ENCODE data around the gene IGF1.

IGF1 gene

DNA sequence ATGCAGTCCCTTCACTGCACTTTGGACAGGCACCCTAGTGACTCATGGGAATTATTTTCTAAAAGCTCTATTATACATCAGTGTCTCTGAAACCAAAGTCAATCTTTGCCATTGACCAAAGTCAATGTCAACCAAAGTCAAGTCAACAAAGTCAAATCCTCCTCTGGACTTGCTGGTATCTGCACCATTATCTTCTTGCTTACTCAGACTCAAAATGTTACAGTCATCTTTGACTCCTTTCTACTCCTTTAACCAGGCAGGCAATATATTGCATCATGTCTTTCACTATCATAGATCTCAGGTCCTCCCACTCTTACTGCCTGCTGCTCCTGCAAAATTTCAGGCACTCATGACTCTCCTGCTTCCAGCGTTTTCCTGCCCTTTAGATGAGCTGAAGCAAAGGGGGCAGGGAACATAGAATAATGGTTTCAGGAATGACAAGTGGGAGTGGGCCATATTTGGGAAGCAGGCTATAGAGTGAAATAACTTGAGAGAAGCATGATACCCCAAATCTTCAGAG, 39.2 kb downstream of the IGF1 start:
- Histone ChIP-seq H3K27me3 (replicated peaks in 2 of 5; ENCODE audit: control insufficient read depth in 4 of 5, insufficient read depth in 5 of 5, low read length in 4 of 5) (no peaks in the 10 kb centered on the region), H3K36me3 (ENCODE audit: control insufficient read depth in 4 of 4, insufficient read depth in 4 of 4, low read length in 3 of 4) (no peaks in the 10 kb centered on the region), H3K27ac (ENCODE audit: insufficient read depth in 1 of 2, low read depth in 1 of 2, low read length in 2 of 2, poor library complexity in 1 of 2, severe bottlenecking in 2 of 2) (no peak overlapping the region), H3K4me3 (ENCODE audit: control insufficient read depth in 1 of 7, extremely low read depth in 1 of 7, insufficient read depth in 4 of 7, low read depth in 2 of 7, low read length in 6 of 7) (no peak overlapping the region), H3K9me3 (ENCODE audit: control extremely low read depth in 1 of 5, control insufficient read depth in 4 of 5, insufficient read depth in 2 of 5, low read depth in 1 of 5, low read length in 4 of 5) (no peaks in the 10 kb centered on the region), H3K4me1 (ENCODE audit: control extremely low read depth in 1 of 4, control insufficient read depth in 4 of 4, insufficient read depth in 4 of 4, low read length in 3 of 4) (no peaks in the 10 kb centered on the region)
- no CpG with 5 or more reads among the region's 1 CpG for WGBS (ENCODE audit: insufficient coverage)
- ChIA-PET POLR2A (no interaction called here), CTCF (no interaction called here)
- DNase-seq, result no peak

DNA sequence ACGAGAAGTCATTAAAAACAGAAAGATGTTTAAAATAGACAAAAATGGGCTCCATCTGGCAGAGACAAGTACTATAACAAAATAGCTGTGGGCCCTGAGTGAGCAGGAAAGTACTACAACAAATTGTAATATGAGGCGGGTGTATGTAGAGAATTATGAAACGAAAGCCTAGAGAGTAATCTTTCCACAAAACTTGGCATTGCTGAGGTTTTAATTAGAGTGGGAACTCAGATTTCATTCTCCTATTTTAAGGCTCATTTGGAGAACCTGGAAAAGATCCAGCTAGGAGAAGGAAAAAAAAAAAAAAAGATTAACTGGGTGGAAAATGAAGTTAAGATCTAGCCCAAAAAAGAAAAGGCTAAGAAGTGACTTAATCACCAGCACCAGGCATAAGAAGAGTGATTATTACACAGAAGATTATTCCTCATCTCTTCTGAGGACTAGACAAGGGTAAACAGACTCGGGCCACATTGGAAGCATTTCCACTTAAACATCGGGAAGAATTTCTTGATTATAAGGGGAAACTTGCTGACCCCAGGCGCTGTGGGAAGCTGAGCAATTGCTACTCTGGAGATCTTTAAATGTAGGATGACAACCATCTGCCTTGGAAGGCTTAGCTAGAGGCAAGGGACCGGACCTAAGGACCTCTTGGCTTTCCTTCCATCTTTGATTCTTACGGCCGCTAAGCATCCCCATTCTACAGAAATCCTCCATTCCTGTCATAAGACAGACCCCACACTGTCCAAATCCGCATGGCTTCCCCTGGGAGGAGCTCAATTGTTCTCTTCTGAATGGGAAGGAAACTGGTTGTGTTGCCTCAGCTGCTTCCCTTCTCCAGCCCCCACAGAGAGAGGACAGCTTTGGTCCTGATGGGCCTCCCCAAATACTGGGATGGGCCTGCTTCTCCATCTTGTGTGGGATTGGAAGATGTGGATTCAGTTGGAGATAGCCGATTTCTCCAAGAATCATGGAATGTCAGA, 40.6 kb downstream of the IGF1 start:
- 93% methylated on average over 7 of the region's 11 CpGs for WGBS (ENCODE audit: insufficient coverage)
- DNase-seq, result no peak
- no peak overlapping the region for H3K27ac ChIP-seq (ENCODE audit: insufficient read depth in 1 of 2, low read depth in 1 of 2, low read length in 2 of 2, poor library complexity in 1 of 2, severe bottlenecking in 2 of 2)
- POLR2A ChIA-PET, result no interaction called here
- no peaks in the 10 kb centered on the region for H3K4me1 ChIP-seq (ENCODE audit: control extremely low read depth in 1 of 4, control insufficient read depth in 4 of 4, insufficient read depth in 4 of 4, low read length in 3 of 4)
- no peaks in the 10 kb centered on the region for H3K27me3 ChIP-seq (replicated peaks in 2 of 5; ENCODE audit: control insufficient read depth in 4 of 5, insufficient read depth in 5 of 5, low read length in 4 of 5)
- no peaks in the 10 kb centered on the region for H3K36me3 ChIP-seq (ENCODE audit: control insufficient read depth in 4 of 4, insufficient read depth in 4 of 4, low read length in 3 of 4)
- CTCF ChIA-PET, result no interaction called here
- no peaks in the 10 kb centered on the region for H3K9me3 ChIP-seq (ENCODE audit: control extremely low read depth in 1 of 5, control insufficient read depth in 4 of 5, insufficient read depth in 2 of 5, low read depth in 1 of 5, low read length in 4 of 5)
- H3K4me3 ChIP-seq (ENCODE audit: control insufficient read depth in 1 of 7, extremely low read depth in 1 of 7, insufficient read depth in 4 of 7, low read depth in 2 of 7, low read length in 6 of 7), result no peak overlapping the region

DNA sequence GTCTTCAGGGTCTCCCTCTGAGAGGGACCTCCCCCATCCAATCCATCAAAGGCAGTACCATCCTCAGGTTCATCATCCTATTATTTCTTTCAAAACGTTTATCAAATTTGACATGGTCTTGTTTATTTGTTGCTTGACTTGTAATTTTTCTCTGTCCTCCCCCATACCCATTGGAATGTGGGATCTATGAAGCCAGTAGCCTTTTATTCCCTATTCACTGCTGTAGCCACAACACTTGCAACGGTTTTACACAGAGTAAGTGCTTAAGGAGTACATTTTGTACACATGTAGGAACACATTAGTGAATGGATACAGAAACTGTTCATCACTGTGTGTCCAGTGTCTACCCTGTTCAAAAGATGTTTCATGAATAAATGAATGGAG, 41.5 kb downstream of the IGF1 start:
- no CpG with 5 or more reads among the region's 2 CpGs for WGBS (ENCODE audit: insufficient coverage)
- Histone ChIP-seq H3K9me3 (ENCODE audit: control extremely low read depth in 1 of 5, control insufficient read depth in 4 of 5, insufficient read depth in 2 of 5, low read depth in 1 of 5, low read length in 4 of 5) (no peaks in the 10 kb centered on the region), H3K27me3 (replicated peaks in 2 of 5; ENCODE audit: control insufficient read depth in 4 of 5, insufficient read depth in 5 of 5, low read length in 4 of 5) (no peaks in the 10 kb centered on the region), H3K4me1 (ENCODE audit: control extremely low read depth in 1 of 4, control insufficient read depth in 4 of 4, insufficient read depth in 4 of 4, low read length in 3 of 4) (no peaks in the 10 kb centered on the region), H3K27ac (ENCODE audit: insufficient read depth in 1 of 2, low read depth in 1 of 2, low read length in 2 of 2, poor library complexity in 1 of 2, severe bottlenecking in 2 of 2) (no peak overlapping the region), H3K4me3 (ENCODE audit: control insufficient read depth in 1 of 7, extremely low read depth in 1 of 7, insufficient read depth in 4 of 7, low read depth in 2 of 7, low read length in 6 of 7) (no peak overlapping the region), H3K36me3 (ENCODE audit: control insufficient read depth in 4 of 4, insufficient read depth in 4 of 4, low read length in 3 of 4) (no peaks in the 10 kb centered on the region)
- no peak for DNase-seq
- ChIA-PET CTCF (no interaction called here), POLR2A (no interaction called here)

DNA sequence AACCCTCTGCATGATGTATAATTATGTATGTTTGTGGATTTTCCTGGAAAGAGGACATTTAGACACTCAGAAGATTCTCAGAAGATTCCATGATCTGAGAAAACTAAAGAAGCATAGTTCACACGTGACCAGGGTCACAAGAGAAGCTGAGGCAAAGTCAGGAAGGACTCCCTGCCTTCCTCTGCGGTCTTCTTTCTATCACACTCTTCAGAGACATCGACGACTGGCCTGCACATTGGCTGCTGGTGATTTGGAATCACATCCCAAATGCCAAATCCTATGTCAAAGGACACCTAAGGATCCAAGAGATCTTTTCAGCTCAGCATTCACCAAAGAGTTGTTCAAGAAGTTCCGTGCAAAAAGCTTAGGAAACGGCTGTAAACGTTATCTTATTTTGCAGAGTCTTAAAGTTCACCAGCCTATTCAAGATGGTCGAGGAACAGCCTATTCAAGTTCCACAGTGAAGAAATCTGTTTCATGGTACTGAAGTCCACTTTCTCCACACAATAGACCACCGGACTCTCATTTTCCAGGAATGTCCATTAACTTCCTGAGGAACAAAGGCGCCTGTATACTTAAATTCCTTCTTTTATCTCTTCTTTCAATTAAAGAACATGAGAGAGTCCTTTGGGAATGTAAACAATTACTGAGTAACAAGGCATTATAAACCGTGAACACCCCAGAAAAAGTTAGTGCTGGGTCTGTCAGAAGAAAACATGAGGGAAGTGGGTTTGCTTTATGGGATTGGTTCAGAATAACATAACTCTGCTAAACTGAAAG, 42.1 kb downstream of the IGF1 start:
- H3K27ac ChIP-seq (ENCODE audit: insufficient read depth in 1 of 2, low read depth in 1 of 2, low read length in 2 of 2, poor library complexity in 1 of 2, severe bottlenecking in 2 of 2), result no peak overlapping the region
- H3K27me3 ChIP-seq (replicated peaks in 2 of 5; ENCODE audit: control insufficient read depth in 4 of 5, insufficient read depth in 5 of 5, low read length in 4 of 5), result no peaks in the 10 kb centered on the region
- ChIA-PET POLR2A (no interaction called here), CTCF (no interaction called here)
- no peak for DNase-seq
- WGBS (ENCODE audit: insufficient coverage), result 83% methylated on average over 8 of the region's 11 CpGs
- H3K36me3 ChIP-seq (ENCODE audit: control insufficient read depth in 4 of 4, insufficient read depth in 4 of 4, low read length in 3 of 4), result no peaks in the 10 kb centered on the region
- no peaks in the 10 kb centered on the region for H3K9me3 ChIP-seq (ENCODE audit: control extremely low read depth in 1 of 5, control insufficient read depth in 4 of 5, insufficient read depth in 2 of 5, low read depth in 1 of 5, low read length in 4 of 5)
- H3K4me1 ChIP-seq (ENCODE audit: control extremely low read depth in 1 of 4, control insufficient read depth in 4 of 4, insufficient read depth in 4 of 4, low read length in 3 of 4), result no peaks in the 10 kb centered on the region
- no peak overlapping the region for H3K4me3 ChIP-seq (ENCODE audit: control insufficient read depth in 1 of 7, extremely low read depth in 1 of 7, insufficient read depth in 4 of 7, low read depth in 2 of 7, low read length in 6 of 7)

DNA sequence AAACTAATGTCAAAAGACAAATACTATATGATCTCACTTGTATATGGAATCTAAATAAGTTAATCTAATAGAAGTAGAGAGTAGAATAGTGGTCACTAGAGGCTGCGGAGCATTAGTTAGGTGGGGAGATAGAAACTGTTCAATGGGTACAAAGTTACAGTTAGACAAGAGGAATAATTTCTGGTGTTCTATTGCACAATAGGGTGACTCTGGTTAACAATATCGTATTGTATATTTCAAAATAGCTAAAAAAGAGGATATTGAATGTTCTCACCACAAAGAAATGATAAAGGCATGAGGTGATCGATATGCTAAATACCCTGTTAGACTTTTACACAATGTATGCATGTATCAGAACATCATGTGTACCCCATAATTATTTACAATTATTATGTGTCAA, 42.9 kb downstream of the IGF1 start:
- no CpG with 5 or more reads among the region's 3 CpGs for WGBS (ENCODE audit: insufficient coverage)
- CTCF ChIA-PET, result no interaction called here
- POLR2A ChIA-PET, result no interaction called here
- H3K36me3 ChIP-seq (ENCODE audit: control insufficient read depth in 4 of 4, insufficient read depth in 4 of 4, low read length in 3 of 4), result no peaks in the 10 kb centered on the region
- DNase-seq, result no peak
- H3K27ac ChIP-seq (ENCODE audit: insufficient read depth in 1 of 2, low read depth in 1 of 2, low read length in 2 of 2, poor library complexity in 1 of 2, severe bottlenecking in 2 of 2), result no peak overlapping the region
- H3K9me3 ChIP-seq (ENCODE audit: control extremely low read depth in 1 of 5, control insufficient read depth in 4 of 5, insufficient read depth in 2 of 5, low read depth in 1 of 5, low read length in 4 of 5), result no peaks in the 10 kb centered on the region
- no peaks in the 10 kb centered on the region for H3K27me3 ChIP-seq (replicated peaks in 2 of 5; ENCODE audit: control insufficient read depth in 4 of 5, insufficient read depth in 5 of 5, low read length in 4 of 5)
- no peak overlapping the region for H3K4me3 ChIP-seq (ENCODE audit: control insufficient read depth in 1 of 7, extremely low read depth in 1 of 7, insufficient read depth in 4 of 7, low read depth in 2 of 7, low read length in 6 of 7)
- H3K4me1 ChIP-seq (ENCODE audit: control extremely low read depth in 1 of 4, control insufficient read depth in 4 of 4, insufficient read depth in 4 of 4, low read length in 3 of 4), result no peaks in the 10 kb centered on the region

DNA sequence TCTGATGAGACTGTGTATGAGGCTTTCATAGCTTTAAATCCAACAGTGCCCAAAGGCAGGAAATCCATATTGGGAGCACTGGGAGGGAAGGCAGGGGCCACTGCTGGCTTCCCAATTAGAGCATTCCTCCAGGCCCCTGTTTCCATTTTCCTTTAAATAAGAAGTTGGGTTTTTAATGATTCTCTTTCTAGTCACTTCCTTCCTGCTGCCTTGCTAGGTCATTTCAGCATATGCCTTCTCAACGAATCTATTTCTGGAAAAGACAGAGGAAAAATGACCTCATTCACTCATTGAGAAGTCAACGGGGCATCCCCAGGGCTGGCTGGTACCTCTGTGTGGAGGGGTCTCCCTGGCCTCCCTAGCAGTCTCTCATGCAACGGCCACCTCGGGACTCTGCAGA, 43.5 kb downstream of the IGF1 start:
- DNase-seq, result no peak
- Histone ChIP-seq H3K9me3 (ENCODE audit: control extremely low read depth in 1 of 5, control insufficient read depth in 4 of 5, insufficient read depth in 2 of 5, low read depth in 1 of 5, low read length in 4 of 5) (no peaks in the 10 kb centered on the region), H3K4me3 (ENCODE audit: control insufficient read depth in 1 of 7, extremely low read depth in 1 of 7, insufficient read depth in 4 of 7, low read depth in 2 of 7, low read length in 6 of 7) (no peak overlapping the region), H3K27me3 (replicated peaks in 2 of 5; ENCODE audit: control insufficient read depth in 4 of 5, insufficient read depth in 5 of 5, low read length in 4 of 5) (no peaks in the 10 kb centered on the region), H3K36me3 (ENCODE audit: control insufficient read depth in 4 of 4, insufficient read depth in 4 of 4, low read length in 3 of 4) (no peaks in the 10 kb centered on the region), H3K4me1 (ENCODE audit: control extremely low read depth in 1 of 4, control insufficient read depth in 4 of 4, insufficient read depth in 4 of 4, low read length in 3 of 4) (no peaks in the 10 kb centered on the region), H3K27ac (ENCODE audit: insufficient read depth in 1 of 2, low read depth in 1 of 2, low read length in 2 of 2, poor library complexity in 1 of 2, severe bottlenecking in 2 of 2) (no peak overlapping the region)
- ChIA-PET CTCF (no interaction called here), POLR2A (no interaction called here)
- WGBS (ENCODE audit: insufficient coverage), result 17% methylated on average over 2 of the region's 4 CpGs

DNA sequence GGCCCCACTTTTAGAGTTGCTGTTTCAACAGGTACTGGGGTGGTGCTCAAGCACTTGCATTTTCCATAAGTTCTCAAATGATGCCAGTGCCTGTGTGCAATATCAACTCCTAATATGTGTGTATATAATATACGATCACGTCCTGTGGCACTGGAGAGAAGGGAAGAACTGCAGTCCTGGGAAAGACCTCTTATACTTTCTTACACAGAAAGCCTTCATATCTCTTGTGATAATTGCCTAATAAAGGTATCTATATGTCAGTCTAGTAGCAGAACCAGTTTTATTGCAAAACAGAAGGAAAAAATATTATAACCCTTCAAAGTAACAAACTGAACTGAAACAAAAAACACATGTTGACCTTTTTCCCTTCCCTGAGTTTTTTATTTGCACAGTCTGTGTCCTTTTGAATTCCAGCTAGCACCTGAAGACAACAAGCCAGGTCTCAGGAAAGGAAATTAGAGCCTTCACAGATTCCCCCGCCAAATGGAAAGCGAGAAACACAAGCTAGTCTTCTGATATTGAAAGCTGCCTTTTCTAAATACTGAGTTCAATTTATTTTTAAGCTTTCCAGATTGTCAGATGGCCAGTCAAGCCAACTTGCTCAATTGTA, 44.4 kb downstream of the IGF1 start:
- no peak for DNase-seq
- H3K4me3 ChIP-seq (ENCODE audit: control insufficient read depth in 1 of 7, extremely low read depth in 1 of 7, insufficient read depth in 4 of 7, low read depth in 2 of 7, low read length in 6 of 7), result no peak overlapping the region
- H3K9me3 ChIP-seq (ENCODE audit: control extremely low read depth in 1 of 5, control insufficient read depth in 4 of 5, insufficient read depth in 2 of 5, low read depth in 1 of 5, low read length in 4 of 5), result no peaks in the 10 kb centered on the region
- ChIA-PET CTCF (no interaction called here), POLR2A (no interaction called here)
- H3K27ac ChIP-seq (ENCODE audit: insufficient read depth in 1 of 2, low read depth in 1 of 2, low read length in 2 of 2, poor library complexity in 1 of 2, severe bottlenecking in 2 of 2), result no peak overlapping the region
- WGBS (ENCODE audit: insufficient coverage), result 100% methylated on average over 1 of the region's 4 CpGs
- no peaks in the 10 kb centered on the region for H3K27me3 ChIP-seq (replicated peaks in 2 of 5; ENCODE audit: control insufficient read depth in 4 of 5, insufficient read depth in 5 of 5, low read length in 4 of 5)
- H3K36me3 ChIP-seq (ENCODE audit: control insufficient read depth in 4 of 4, insufficient read depth in 4 of 4, low read length in 3 of 4), result no peaks in the 10 kb centered on the region
- no peaks in the 10 kb centered on the region for H3K4me1 ChIP-seq (ENCODE audit: control extremely low read depth in 1 of 4, control insufficient read depth in 4 of 4, insufficient read depth in 4 of 4, low read length in 3 of 4)

All from common myeloid progenitor, CD34-positive (primary cell).